ENCODE results near the gene WDFY3. TPM values are rescaled to one million over a fixed set of nuclear protein-coding genes. Genes with fewer than 3 reads are reported as not detected.

The WDFY3 gene
- total RNA-seq, 1 experiment from 2014 or later, result 42.7 TPM

DNA sequence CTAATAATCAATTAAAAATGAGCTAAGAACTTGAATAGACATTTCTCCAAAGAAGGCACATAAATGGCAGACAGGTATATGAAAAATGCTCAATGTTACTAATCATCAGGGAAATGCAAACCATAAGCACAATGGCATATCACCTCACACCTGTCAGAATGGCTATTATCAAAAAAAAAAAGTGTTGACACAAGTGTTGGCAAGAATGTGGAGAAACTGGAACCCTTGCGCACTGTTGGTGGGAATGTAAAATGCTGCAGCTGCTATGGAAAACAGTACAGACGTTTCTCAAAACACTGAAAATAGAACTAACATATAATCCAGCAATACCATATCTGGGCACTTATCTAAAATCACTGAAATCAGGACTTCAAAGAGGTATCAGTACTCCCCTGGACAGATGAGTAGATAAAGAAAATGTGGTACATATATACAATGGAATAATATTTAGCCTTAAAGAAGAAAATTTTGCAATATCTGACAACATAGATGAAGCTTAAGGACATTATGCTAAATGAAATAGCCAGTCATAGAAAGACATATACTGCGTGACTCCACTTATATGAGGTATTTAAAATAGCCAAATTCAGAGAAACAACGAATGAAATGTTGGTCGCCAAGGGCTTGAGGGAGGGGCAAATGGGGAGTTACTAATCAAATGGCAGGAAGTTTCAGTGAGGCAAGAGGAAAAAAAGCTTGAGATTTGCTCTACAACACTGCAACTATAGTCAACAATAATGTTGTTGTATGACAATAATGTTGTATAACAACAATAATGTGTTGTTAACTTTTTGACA lies 175.5 kb downstream of the WDFY3 start:
- Histone ChIP-seq H3K4me1 (0 out of 2 replicates have a peak, but pooled peaks cover 4% of the 10 kb centered on the region), H3K9me3 (no peaks in the 10 kb centered on the region), H3K27me3 (replicated peaks; ENCODE audit: control insufficient read depth, insufficient read depth, low read length) (no peaks in the 10 kb centered on the region), H3K36me3 (ENCODE audit: control insufficient read depth, insufficient read depth, low read length) (no peaks in the 10 kb centered on the region; the same call in 1 of the 2 replicates), H3K4me3 (ENCODE audit: low read depth, low read length) (no peak overlapping the region)
- H3K27me3 Mint-ChIP-seq (ENCODE audit: insufficient read depth, unreplicated experiment), result no peaks in the 10 kb centered on the region
- no peak overlapping the region for H3K4me3 Mint-ChIP-seq (ENCODE audit: unreplicated experiment)
- ChIA-PET POLR2A (no interaction called here), CTCF (interaction anchor here (0.6 kb wide), 1 partner anchor 24 kb away, joined by 3 read pairs; no protein-coding TSS in a partner anchor)
- peaks cover 7% of the 10 kb centered on the region for H3K9me3 Mint-ChIP-seq (ENCODE audit: unreplicated experiment)
- TF ChIP-seq CTCF (IDR thresholded peaks at IDR 0.05; ENCODE audit: insufficient read depth in 1 of 2, low read depth in 1 of 2, low read length in 1 of 2, severe bottlenecking in 1 of 2, unreplicated experiment in 1 of 2), result no peak
- H3K4me1 Mint-ChIP-seq (ENCODE audit: low read depth, unreplicated experiment), result peaks cover 12% of the 10 kb centered on the region
- peaks cover 6% of the 10 kb centered on the region for H3K36me3 Mint-ChIP-seq (ENCODE audit: insufficient read depth, unreplicated experiment)
- intact Hi-C loops (cut with micrococcal nuclease; ENCODE audit: unreplicated experiment), result no loop called here
- no TSS peak for BruUV-seq (replicated peaks)
- DNase-seq, result peak in 1 of 2 experiments; percentile 45
- H3K27ac Mint-ChIP-seq (ENCODE audit: unreplicated experiment), result peak overlapping the region; percentile 61

DNA sequence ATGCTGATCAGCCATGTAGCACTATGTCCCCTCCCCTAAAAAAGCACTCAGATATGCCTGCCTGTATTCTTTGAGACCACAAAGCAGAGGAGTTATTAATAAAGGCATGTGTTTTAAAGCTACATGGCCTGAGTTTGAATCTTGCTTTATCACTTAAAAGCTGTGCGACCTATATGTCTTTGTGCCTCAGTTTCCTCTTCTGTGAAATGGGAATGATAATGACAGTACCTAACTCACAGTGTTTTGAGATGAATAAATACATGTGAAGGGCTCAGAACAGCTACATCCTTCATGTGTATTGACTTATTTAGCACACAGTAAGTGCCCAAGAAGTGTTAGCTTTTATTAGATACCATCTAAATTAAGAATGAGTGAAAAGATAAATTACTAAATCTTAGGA lies 180.0 kb downstream of the WDFY3 start:
- H3K4me3 Mint-ChIP-seq (ENCODE audit: unreplicated experiment), result no peak overlapping the region
- H3K27me3 Mint-ChIP-seq (ENCODE audit: insufficient read depth, unreplicated experiment), result no peaks in the 10 kb centered on the region
- Histone ChIP-seq H3K4me1 (0 out of 2 replicates have a peak, but pooled peaks cover 4% of the 10 kb centered on the region), H3K4me3 (ENCODE audit: low read depth, low read length) (no peak overlapping the region), H3K27me3 (replicated peaks; ENCODE audit: control insufficient read depth, insufficient read depth, low read length) (no peaks in the 10 kb centered on the region), H3K9me3 (no peaks in the 10 kb centered on the region), H3K36me3 (ENCODE audit: control insufficient read depth, insufficient read depth, low read length) (no peaks in the 10 kb centered on the region; the same call in 1 of the 2 replicates)
- peaks cover 12% of the 10 kb centered on the region for H3K4me1 Mint-ChIP-seq (ENCODE audit: low read depth, unreplicated experiment)
- H3K27ac Mint-ChIP-seq (ENCODE audit: unreplicated experiment), result no peak overlapping the region
- H3K9me3 Mint-ChIP-seq (ENCODE audit: unreplicated experiment), result peaks cover 7% of the 10 kb centered on the region
- ChIA-PET CTCF (no interaction called here), POLR2A (no interaction called here)
- intact Hi-C loops (cut with micrococcal nuclease; ENCODE audit: unreplicated experiment), result no loop called here
- DNase-seq, result no peak
- BruUV-seq (replicated peaks), result no TSS peak
- peaks cover 6% of the 10 kb centered on the region for H3K36me3 Mint-ChIP-seq (ENCODE audit: insufficient read depth, unreplicated experiment)
- TF ChIP-seq CTCF (IDR thresholded peaks at IDR 0.05; ENCODE audit: insufficient read depth in 1 of 2, low read depth in 1 of 2, low read length in 1 of 2, severe bottlenecking in 1 of 2, unreplicated experiment in 1 of 2), result no peak

DNA sequence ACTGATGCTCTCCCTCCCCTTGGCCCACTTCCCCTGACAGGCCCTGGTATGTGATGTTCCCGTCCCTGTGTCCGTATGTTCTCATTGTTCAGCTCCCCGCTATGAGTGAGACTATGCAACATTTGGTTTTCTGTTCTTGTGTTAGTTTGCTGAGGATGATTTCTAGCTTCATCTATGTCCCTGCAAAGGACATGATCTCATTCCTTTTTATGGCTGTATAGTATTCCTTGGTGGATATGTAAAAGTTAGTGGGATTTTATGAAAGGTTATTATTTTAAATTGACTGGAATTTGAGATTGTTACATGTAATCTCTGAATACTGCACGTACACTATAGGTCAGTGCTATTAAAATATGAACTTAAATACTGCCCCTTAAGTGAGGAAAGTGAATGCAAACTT lies 184.0 kb downstream of the WDFY3 start:
- no peak for TF ChIP-seq CTCF (IDR thresholded peaks at IDR 0.05; ENCODE audit: insufficient read depth in 1 of 2, low read depth in 1 of 2, low read length in 1 of 2, severe bottlenecking in 1 of 2, unreplicated experiment in 1 of 2)
- H3K36me3 ChIP-seq (ENCODE audit: control insufficient read depth, insufficient read depth, low read length), result no peaks in the 10 kb centered on the region
- no peak overlapping the region for H3K4me3 ChIP-seq (ENCODE audit: low read depth, low read length)
- Mint-ChIP-seq H3K27me3 (ENCODE audit: insufficient read depth, unreplicated experiment) (no peaks in the 10 kb centered on the region), H3K9me3 (ENCODE audit: unreplicated experiment) (no peaks in the 10 kb centered on the region), H3K27ac (ENCODE audit: unreplicated experiment) (no peak overlapping the region), H3K4me3 (ENCODE audit: unreplicated experiment) (no peak overlapping the region), H3K36me3 (ENCODE audit: insufficient read depth, unreplicated experiment) (peaks cover 9% of the 10 kb centered on the region), H3K4me1 (ENCODE audit: low read depth, unreplicated experiment) (no peaks in the 10 kb centered on the region)
- BruUV-seq (replicated peaks), result no TSS peak
- intact Hi-C loops (cut with micrococcal nuclease; ENCODE audit: unreplicated experiment), result no loop called here
- ChIA-PET POLR2A (no interaction called here), CTCF (no interaction called here)
- H3K27me3 ChIP-seq (replicated peaks; ENCODE audit: control insufficient read depth, insufficient read depth, low read length), result no peaks in the 10 kb centered on the region
- H3K4me1 ChIP-seq, result no peaks in the 10 kb centered on the region
- no peak for DNase-seq
- H3K9me3 ChIP-seq, result no peaks in the 10 kb centered on the region
